Chondrocyte (in vitro differentiated cells): Measurements from ENCODE around the gene GRAMD4. TPM values are rescaled to one million over a fixed set of nuclear protein-coding genes. Genes with fewer than 3 reads are reported as not detected.

Experiments used
- DNase-seq: peaks from one replicate; pipeline ENCODE4 v3.0.0; 2021; ENCODE audit warnings: mixed read lengths, low spot score
- H3K27ac Mint-ChIP-seq: one replicate; pipeline ENCODE4 v1.8.0; 2021; ENCODE audit warnings: mild to moderate bottlenecking, moderate library complexity, mixed read lengths; ENCODE audit not compliant: unreplicated experiment
- H3K27me3 Mint-ChIP-seq: 2 replicates; pipeline ENCODE4 v1.8.0; 2021; ENCODE audit warnings: low read depth, mixed read lengths
- H3K36me3 Mint-ChIP-seq: 2 replicates; pipeline ENCODE4 v1.8.0; 2021; ENCODE audit warnings: low read depth, mixed read lengths
- H3K4me1 Mint-ChIP-seq: 2 replicates; pipeline ENCODE4 v1.8.0; 2021; ENCODE audit warnings: low read depth, mild to moderate bottlenecking, mixed read lengths
- H3K4me3 Mint-ChIP-seq: one replicate; pipeline ENCODE4 v1.8.0; 2021; ENCODE audit warnings: mild to moderate bottlenecking, moderate library complexity, mixed read lengths; ENCODE audit not compliant: unreplicated experiment
- H3K9me3 Mint-ChIP-seq: 2 replicates; pipeline ENCODE4 v1.8.0; 2021; ENCODE audit warnings: low read depth, mixed read lengths
- total RNA-seq: library from RNA; stranded (reverse); gene quantifications from 3 replicates; pipeline ENCODE4 v1.2.1, GENCODE V29; 2021
- TF ChIP-seq, protein P1 (sequence below): fragments of 200-600 bp; sonication (generic); IDR thresholded peaks from 2 replicates; pipeline ENCODE4 v1.5.0; 2021; ENCODE audit warnings: antibody characterized with exemption, mild to moderate bottlenecking, moderate library complexity

Gene GRAMD4
- total RNA-seq, 1 donor from 2014 or later: 31.7 TPM

DNA sequence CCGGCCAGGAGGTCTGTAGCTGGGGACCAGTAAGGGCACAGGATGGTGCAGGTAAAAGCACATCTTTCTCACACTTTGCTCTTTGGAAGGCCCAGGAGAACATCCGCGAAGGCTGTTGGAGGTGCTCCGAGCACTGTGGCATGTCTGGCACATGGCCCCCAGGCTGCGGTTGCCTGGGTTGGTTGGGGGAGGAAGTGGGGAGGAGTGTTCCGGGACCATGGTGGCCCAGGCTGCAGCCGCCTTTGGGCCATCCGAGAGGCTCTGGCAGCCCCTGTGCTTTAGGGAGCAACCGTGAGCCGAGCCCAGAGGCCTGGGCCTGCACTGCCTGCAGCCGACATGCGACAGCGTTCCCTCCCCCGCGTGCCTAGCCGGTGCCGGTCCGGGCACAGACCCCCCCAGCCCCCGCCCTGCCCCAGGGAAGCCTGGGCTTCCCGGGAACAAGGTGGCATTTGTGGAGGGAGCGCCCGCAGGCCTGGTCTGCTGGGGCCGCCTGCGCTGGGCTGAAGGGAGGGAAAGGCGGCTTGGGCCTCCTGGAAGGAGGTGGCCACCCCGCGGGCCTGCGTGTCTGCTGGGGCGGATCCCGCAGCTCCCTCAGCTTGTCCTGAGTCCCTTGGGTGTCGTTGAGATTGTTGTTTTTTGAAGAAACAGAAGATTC, 57.9 kb downstream of the GRAMD4 start:
- Mint-ChIP-seq H3K27ac (no peak overlapping the region), H3K27me3 (no peaks in the 10 kb centered on the region), H3K36me3 (no peaks in the 10 kb centered on the region), H3K4me1 (peaks cover 3% of the 10 kb centered on the region), H3K9me3 (no peaks in the 10 kb centered on the region), H3K4me3 (no peak overlapping the region)
- DNase-seq: no peak
- TF ChIP-seq, protein P1, sequence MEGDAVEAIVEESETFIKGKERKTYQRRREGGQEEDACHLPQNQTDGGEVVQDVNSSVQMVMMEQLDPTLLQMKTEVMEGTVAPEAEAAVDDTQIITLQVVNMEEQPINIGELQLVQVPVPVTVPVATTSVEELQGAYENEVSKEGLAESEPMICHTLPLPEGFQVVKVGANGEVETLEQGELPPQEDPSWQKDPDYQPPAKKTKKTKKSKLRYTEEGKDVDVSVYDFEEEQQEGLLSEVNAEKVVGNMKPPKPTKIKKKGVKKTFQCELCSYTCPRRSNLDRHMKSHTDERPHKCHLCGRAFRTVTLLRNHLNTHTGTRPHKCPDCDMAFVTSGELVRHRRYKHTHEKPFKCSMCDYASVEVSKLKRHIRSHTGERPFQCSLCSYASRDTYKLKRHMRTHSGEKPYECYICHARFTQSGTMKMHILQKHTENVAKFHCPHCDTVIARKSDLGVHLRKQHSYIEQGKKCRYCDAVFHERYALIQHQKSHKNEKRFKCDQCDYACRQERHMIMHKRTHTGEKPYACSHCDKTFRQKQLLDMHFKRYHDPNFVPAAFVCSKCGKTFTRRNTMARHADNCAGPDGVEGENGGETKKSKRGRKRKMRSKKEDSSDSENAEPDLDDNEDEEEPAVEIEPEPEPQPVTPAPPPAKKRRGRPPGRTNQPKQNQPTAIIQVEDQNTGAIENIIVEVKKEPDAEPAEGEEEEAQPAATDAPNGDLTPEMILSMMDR: no peak

DNA sequence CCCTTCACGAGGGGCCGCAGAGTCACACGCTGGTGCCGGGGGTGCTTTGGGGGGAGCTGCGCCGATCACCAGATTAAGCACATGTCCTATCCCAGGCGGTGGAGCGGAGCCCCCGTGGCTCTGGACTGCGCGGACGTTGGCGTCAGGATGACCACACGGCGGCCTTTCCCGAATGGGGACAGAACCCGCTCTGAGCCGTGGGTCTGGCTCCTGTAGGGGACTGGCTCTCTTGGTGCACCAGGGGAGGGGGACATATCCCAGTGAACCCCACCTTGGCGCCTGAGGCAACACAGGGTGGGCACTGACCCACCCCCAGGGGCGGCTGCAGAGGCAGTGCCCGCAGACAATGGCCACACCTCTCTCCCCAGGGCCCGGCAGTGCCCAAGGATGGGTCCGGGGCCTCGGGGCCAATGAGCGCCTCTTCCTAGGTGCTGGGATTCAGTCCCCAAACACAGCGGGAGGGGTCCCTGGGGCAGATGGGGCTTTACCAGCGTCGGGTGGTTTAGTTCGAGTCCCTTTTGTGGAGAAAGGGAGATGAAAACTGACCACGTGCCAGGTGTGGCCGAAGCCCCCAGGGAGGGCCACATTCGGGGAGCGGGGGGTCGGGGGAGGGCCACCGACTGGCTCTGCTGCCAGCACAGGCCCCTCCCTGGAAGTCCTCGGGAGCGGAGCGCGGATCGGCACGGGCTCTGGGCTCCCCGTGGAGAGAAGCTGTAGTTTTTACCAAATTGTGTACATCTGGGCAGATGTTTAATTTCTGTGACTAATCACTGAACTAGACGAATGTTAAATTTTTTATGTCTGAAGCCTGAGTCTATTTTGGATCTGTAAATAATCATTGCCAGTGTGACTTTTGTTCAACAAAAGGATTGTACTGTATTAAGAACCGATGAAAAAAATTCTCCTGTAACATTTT, 58.9 kb downstream of the GRAMD4 start:
- H3K27ac Mint-ChIP-seq: no peak overlapping the region
- no peak overlapping the region for H3K4me3 Mint-ChIP-seq
- DNase-seq: no peak
- no peaks in the 10 kb centered on the region for H3K36me3 Mint-ChIP-seq
- peaks cover 3% of the 10 kb centered on the region for H3K4me1 Mint-ChIP-seq
- H3K27me3 Mint-ChIP-seq: no peaks in the 10 kb centered on the region
- TF ChIP-seq, protein P1: no peak
- no peaks in the 10 kb centered on the region for H3K9me3 Mint-ChIP-seq

DNA sequence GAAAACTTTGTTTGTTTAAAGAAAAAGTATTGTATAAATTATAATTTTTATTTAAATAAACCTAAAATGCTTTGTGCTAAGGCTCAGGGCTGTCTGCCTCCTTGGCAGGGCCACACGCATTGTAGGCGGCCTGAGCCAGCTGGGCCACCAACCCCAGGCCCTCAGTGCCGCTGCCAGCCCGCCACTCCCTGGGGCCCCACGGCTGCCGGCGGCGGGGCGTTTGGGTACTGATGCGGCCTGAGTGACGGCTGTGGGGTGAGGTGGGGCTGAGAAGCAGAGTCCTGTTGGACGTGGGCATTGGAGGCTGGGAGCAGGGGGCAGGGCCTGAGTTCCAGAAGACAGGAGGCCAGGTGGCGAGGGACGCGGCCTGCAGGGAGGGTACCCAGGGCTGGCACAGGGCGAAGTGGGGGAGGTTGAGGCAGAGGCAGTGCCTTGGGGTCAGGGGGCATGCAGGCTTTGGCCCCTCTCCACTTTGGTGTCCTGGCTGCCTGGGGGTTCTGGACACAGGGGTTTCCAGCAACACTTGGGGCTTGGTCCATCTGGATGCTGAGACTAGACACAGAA, 59.6 kb downstream of the GRAMD4 start:
- Mint-ChIP-seq H3K4me1 (peaks cover 3% of the 10 kb centered on the region), H3K4me3 (no peak overlapping the region), H3K36me3 (no peaks in the 10 kb centered on the region), H3K9me3 (no peaks in the 10 kb centered on the region), H3K27me3 (no peaks in the 10 kb centered on the region), H3K27ac (no peak overlapping the region)
- DNase-seq: no peak
- TF ChIP-seq, protein P1: no peak

DNA sequence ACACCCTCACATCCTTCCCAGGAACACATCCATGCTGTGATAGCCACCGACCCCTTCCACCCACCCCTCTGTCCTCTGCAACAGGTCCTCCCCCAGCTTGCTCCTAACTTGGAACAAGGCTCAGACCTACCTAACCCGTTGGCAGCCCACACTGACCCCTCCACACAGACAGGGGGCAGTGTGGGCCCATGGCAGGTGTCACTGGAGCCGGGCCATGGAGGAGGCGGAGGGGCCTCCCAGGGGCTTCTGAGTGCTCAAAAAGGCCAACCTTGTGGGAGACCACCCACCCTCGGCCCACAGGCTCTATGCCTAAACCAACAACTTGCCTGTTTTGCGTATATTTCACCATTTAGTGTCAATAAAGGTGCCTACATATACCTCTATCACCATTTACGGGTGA, 60.8 kb downstream of the GRAMD4 start:
- no peaks in the 10 kb centered on the region for H3K9me3 Mint-ChIP-seq
- no peak for DNase-seq
- H3K4me1 Mint-ChIP-seq: peaks cover 3% of the 10 kb centered on the region
- H3K36me3 Mint-ChIP-seq: peaks cover 3% of the 10 kb centered on the region
- TF ChIP-seq, protein P1: no peak
- H3K27ac Mint-ChIP-seq: no peak overlapping the region
- no peak overlapping the region for H3K4me3 Mint-ChIP-seq
- no peaks in the 10 kb centered on the region for H3K27me3 Mint-ChIP-seq

DNA sequence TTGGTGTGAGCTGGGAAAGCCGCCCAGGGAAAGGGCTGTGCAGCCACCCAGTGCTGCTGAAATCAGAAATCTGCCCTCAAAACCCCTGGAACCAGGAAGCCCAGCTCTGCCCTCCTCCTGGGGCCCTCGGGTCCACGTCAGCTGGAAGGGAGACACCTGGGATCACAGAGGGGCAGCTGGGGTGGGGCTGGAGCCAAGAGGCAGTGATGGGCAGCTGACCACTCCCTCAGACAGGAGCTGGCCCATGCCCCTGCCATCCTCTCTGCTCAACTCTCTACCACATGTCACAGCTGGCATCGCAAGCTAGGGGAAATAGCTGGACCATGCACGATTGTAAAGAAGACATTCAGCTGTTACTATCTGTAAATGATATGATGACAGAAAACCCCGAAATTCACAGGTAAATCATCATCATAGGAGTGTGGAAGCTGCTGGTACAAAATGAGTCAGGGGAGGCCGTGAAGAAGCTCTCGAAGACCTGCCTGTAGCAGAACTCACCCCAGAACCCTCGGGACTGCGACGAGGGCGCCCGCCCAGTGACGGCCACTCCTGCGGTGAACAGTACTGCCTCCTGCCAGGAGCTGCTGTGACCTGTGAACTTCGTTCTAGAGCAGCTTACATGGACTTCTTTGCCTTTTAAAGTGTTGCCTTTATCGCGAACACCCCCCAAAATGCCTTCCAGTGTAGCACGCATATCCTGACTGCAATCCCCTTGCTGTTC, 62.0 kb downstream of the GRAMD4 start:
- no peak overlapping the region for H3K4me3 Mint-ChIP-seq
- H3K27ac Mint-ChIP-seq: peak overlapping the region; percentile 17

More for the DNA sequence above, 62.0 kb downstream of the GRAMD4 start:
- Mint-ChIP-seq H3K9me3 (no peaks in the 10 kb centered on the region), H3K27me3 (no peaks in the 10 kb centered on the region), H3K36me3 (peaks cover 7% of the 10 kb centered on the region), H3K4me1 (peaks cover 3% of the 10 kb centered on the region)
- DNase-seq: no peak
- TF ChIP-seq, protein P1: no peak
